HG02610 (cell line): ENCODE data around the gene TPX2.
"Not testable (repeated sequence)": the region's sequence is repeated elsewhere in the genome, so short reads cannot be mapped to it uniquely, and the experiment has no call there.

ENCODE experiments used
- ATAC-seq: cut with Tn5 transposase; IDR thresholded peaks from one replicate; pipeline ENCODE4 v1.9.1; 2021; ENCODE audit warnings: mild to moderate bottlenecking, moderate library complexity; ENCODE audit not compliant: unreplicated experiment

TPX2 gene

GRCh38 chr20:31811198-31811597 is 72.1 kb downstream of the TPX2 start:
- no peak for ATAC-seq

- no peak for ATAC-seq
These were observed 73.0 kb downstream of the TPX2 start for GRCh38 chr20:31811796-31812728.

GRCh38 chr20:31813611-31814010 is 74.5 kb downstream of the TPX2 start:
- no peak for ATAC-seq

GRCh38 chr20:31814142-31814541 is 75.1 kb downstream of the TPX2 start:
- not testable (repeated sequence) for ATAC-seq

- ATAC-seq: no peak
These were observed 76.5 kb downstream of the TPX2 start for GRCh38 chr20:31815408-31816188.

- ATAC-seq: no peak
These were observed 77.1 kb downstream of the TPX2 start for GRCh38 chr20:31816221-31816620.

GRCh38 chr20:31817461-31817860 is 78.4 kb downstream of the TPX2 start:
- ATAC-seq: no peak

- no peak for ATAC-seq
These were observed 79.4 kb downstream of the TPX2 start for GRCh38 chr20:31818376-31818908.

GRCh38 chr20:31819083-31819784 is 80.1 kb downstream of the TPX2 start, which contains the start of gene MYLK2:
TSS of gene MYLK2 (plus strand) at chr20:31819356. CDS start at chr20:31819581, 225 bp downstream.
- ATAC-seq: no peak

GRCh38 chr20:31820228-31820627 is 81.1 kb downstream of the TPX2 start:
- ATAC-seq: no peak

GRCh38 chr20:31821427-31821826 is 82.3 kb downstream of the TPX2 start:
- ATAC-seq: no peak

- ATAC-seq: peak; percentile 69
These were observed 83.6 kb downstream of the TPX2 start for GRCh38 chr20:31822421-31823330.

GRCh38 chr20:31823360-31824124 is 84.5 kb downstream of the TPX2 start:
- ATAC-seq: no peak

- no peak for ATAC-seq
These were observed 85.0 kb downstream of the TPX2 start for GRCh38 chr20:31824125-31824485.

- no peak for ATAC-seq
These were observed 85.6 kb downstream of the TPX2 start for GRCh38 chr20:31824554-31825313.

GRCh38 chr20:31826074-31826473 is 87.0 kb downstream of the TPX2 start:
- no peak for ATAC-seq

GRCh38 chr20:31827059-31827458 is 88.0 kb downstream of the TPX2 start:
- no peak for ATAC-seq

- ATAC-seq: not testable (repeated sequence)
These were observed 88.9 kb downstream of the TPX2 start for GRCh38 chr20:31828016-31828415.
